KMS-11 (cell line): ENCODE results near the gene SLC2A4RG.

Experiments used
- H2AFZ ChIP-seq: fragments of 200-600 bp; sonication (generic); 2 replicates; pipeline ENCODE4 v1.6.1; 2016; ENCODE audit warnings: antibody characterized with exemption, mixed run types, low read depth
- H3K27ac ChIP-seq: fragments of 200-600 bp; sonication (generic); 2 replicates; pipeline ENCODE4 v1.6.1; 2016; ENCODE audit warnings: mild to moderate bottlenecking, mixed run types
- H3K27me3 ChIP-seq: fragments of 200-600 bp; sonication (generic); 2 replicates; pipeline ENCODE4 v1.6.1; 2017; ENCODE audit warnings: mild to moderate bottlenecking, low read depth, mixed run types, moderate library complexity; ENCODE audit not compliant: insufficient read depth
- H3K36me3 ChIP-seq: fragments of 200-600 bp; sonication (generic); 2 replicates; pipeline ENCODE4 v1.6.1; 2017; ENCODE audit warnings: mild to moderate bottlenecking, mixed run types; ENCODE audit not compliant: insufficient read depth
- H3K4me1 ChIP-seq: fragments of 200-600 bp; sonication (generic); 2 replicates; pipeline ENCODE4 v1.6.1; 2016; ENCODE audit warnings: mild to moderate bottlenecking, low read depth, mixed run types; ENCODE audit not compliant: poor library complexity, severe bottlenecking
- H3K4me2 ChIP-seq: fragments of 200-600 bp; sonication (generic); 2 replicates; pipeline ENCODE4 v1.7.0; 2016; ENCODE audit warnings: mild to moderate bottlenecking, mixed run types
- H3K4me3 ChIP-seq: fragments of 200-600 bp; sonication (generic); IDR thresholded peaks from 2 replicates; pipeline ENCODE4 v1.6.1; 2017; ENCODE audit warnings: low read depth, low read length, mixed read lengths; ENCODE audit not compliant: insufficient read depth
- H3K79me2 ChIP-seq: fragments of 200-600 bp; sonication (generic); 2 replicates; pipeline ENCODE4 v1.6.1; 2016; ENCODE audit warnings: low read depth, mixed run types; ENCODE audit not compliant: insufficient read depth
- H3K9ac ChIP-seq: fragments of 200-600 bp; sonication (generic); 2 replicates; pipeline ENCODE4 v1.6.1; 2016; ENCODE audit warnings: mild to moderate bottlenecking, mixed run types
- H4K20me1 ChIP-seq: fragments of 200-600 bp; sonication (generic); 2 replicates; pipeline ENCODE4 v1.6.1; 2016; ENCODE audit warnings: mild to moderate bottlenecking, mixed run types; ENCODE audit not compliant: insufficient read depth
- CTCF ChIP-seq: fragments of 200-600 bp; sonication (generic); conservative IDR thresholded peaks from 2 replicates; pipeline ENCODE4 v1.6.1; 2017; ENCODE audit warnings: low read depth, mild to moderate bottlenecking, antibody characterized with exemption, low read length, moderate library complexity, mixed read lengths

SLC2A4RG gene

GRCh38 chr20:63787749-63788148 is 48.2 kb downstream of the SLC2A4RG start:
- Histone ChIP-seq H3K4me3 (no peak overlapping the region), H3K27me3 (peaks cover 57% of the 10 kb centered on the region), H3K4me2 (no peak overlapping the region), H3K79me2 (no peaks in the 10 kb centered on the region), H3K4me1 (no peaks in the 10 kb centered on the region), H2AFZ (no peak overlapping the region), H3K9ac (no peak overlapping the region), H3K27ac (no peak overlapping the region), H4K20me1 (no peaks in the 10 kb centered on the region), H3K36me3 (no peaks in the 10 kb centered on the region)
- TF ChIP-seq CTCF, result no peak

GRCh38 chr20:63789836-63790571 is 50.4 kb downstream of the SLC2A4RG start:
- no peak overlapping the region for H3K27ac ChIP-seq
- H3K4me3 ChIP-seq, result no peak overlapping the region
- no peak overlapping the region for H2AFZ ChIP-seq
- no peaks in the 10 kb centered on the region for H3K4me1 ChIP-seq
- no peaks in the 10 kb centered on the region for H4K20me1 ChIP-seq
- H3K79me2 ChIP-seq, result no peaks in the 10 kb centered on the region
- TF ChIP-seq CTCF, result no peak
- no peak overlapping the region for H3K4me2 ChIP-seq
- H3K27me3 ChIP-seq, result peaks cover 78% of the 10 kb centered on the region
- no peaks in the 10 kb centered on the region for H3K36me3 ChIP-seq
- no peak overlapping the region for H3K9ac ChIP-seq

- H3K4me2 ChIP-seq, result no peak overlapping the region
Observed at GRCh38 chr20:63790572-63791168, 51.1 kb downstream of the SLC2A4RG start.

GRCh38 chr20:63791497-63792156 is 52.1 kb downstream of the SLC2A4RG start:
- peaks cover 94% of the 10 kb centered on the region for H3K27me3 ChIP-seq
- TF ChIP-seq CTCF, result no peak
- H3K4me2 ChIP-seq, result no peak overlapping the region
- H3K4me1 ChIP-seq, result no peaks in the 10 kb centered on the region
- no peaks in the 10 kb centered on the region for H3K79me2 ChIP-seq
- no peak overlapping the region for H3K27ac ChIP-seq
- no peak overlapping the region for H3K4me3 ChIP-seq
- H3K9ac ChIP-seq, result no peak overlapping the region
- H2AFZ ChIP-seq, result no peak overlapping the region
- no peaks in the 10 kb centered on the region for H3K36me3 ChIP-seq
- H4K20me1 ChIP-seq, result no peaks in the 10 kb centered on the region

More at GRCh38 chr20:63790572-63791168, 51.1 kb downstream of the SLC2A4RG start:
- Histone ChIP-seq H4K20me1 (no peaks in the 10 kb centered on the region), H3K4me3 (no peak overlapping the region), H2AFZ (no peak overlapping the region), H3K27ac (no peak overlapping the region), H3K27me3 (peaks cover 84% of the 10 kb centered on the region), H3K36me3 (no peaks in the 10 kb centered on the region), H3K4me1 (no peaks in the 10 kb centered on the region), H3K9ac (no peak overlapping the region), H3K79me2 (no peaks in the 10 kb centered on the region)
- TF ChIP-seq CTCF, result no peak
